ENCODE data around the gene GABRB2.
"Not testable (repeated sequence)": the region's sequence is repeated elsewhere in the genome, so short reads cannot be mapped to it uniquely, and the experiment has no call there.

GABRB2 gene

DNA sequence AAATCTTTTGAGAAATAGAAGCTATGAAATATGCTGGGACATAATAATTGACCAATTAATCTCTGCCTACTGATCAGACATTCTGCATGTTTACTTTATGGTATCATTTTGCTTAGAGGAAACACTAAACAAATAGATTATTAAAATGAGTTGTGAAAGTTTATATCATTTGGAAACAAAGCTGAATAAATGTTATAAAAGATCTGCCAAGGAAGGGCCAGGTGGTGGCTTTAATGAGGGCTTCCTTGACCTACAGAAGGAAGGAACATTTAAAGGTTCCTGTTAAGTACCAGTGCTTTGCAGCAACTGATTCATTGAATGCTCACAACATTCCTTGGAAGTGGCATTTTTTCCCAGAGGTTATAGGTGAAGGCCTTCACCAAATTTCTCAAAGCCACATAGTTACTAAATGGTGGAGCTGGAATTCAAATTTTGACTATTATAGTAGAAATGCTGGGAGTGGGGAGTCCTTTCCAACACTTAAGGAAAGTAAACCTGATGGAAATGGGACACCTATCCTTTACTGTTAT is 250.7 kb downstream of the GABRB2 start:
- DNase-seq: no peak

DNA sequence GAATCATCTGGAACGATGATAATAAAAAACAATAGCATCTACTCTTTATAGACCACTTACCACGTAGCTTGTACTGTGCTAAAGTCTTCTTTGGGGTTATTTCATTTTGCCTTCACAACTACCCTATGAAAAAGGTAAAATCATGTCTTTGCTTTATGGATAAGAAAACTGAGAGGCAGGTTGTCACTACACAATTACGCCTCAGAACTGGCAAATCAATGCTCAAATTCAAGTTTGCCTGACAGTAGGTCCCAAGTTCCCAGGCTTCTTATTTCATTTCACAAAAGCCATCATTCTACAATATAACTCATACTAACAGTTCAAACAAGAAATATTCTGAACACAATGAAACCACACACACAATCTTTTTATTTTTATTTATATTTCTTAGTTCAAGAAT is 258.5 kb downstream of the GABRB2 start:
- DNase-seq: no peak

DNA sequence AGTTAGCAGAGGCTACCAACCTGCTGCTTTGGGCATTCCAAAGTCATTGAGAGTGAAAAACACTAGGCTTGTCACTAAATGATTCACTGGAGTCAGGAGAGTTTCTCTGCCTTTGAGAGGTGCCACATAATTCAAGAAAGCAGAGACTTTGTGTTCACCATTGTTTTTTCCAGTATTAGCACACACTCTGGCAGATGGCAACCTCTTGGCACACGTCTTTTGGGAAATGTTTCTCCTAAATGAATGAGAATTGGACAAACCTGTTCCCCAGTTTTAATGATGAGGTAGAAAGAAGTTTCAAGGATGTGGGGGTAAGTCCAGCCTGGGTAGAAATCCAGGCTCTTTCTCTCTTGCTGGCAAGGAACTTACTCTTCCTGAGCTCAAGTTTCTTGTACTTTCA is 259.1 kb downstream of the GABRB2 start:
- DNase-seq: no peak

DNA sequence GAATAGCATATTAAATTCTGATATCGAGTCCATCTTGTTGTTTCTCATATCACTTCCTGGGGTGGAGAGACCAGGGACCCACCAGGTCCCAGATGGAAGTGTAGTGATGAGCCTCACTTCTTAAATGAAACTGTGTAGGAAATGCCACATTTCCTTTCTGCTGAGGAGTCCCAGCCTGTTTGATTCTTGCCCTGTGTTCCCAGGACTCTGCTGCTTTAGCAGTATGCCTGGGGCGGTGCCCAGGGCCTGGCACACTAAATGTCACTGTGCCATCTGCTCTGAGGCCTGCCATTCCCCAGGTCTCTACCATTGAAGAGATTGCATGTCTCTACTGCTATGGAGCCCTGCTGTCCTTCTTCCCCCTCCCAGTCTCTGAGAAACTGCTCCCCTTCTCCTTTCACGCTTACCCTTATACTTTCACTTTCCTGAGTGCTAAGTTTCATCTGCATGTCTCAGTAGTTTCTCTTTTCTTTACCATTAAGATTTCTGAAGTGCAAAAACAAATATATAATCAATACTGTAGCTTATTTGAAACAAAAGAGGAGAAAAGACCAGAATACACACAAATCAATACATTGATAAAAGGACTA is 260.4 kb downstream of the GABRB2 start:
- no peak for DNase-seq

DNA sequence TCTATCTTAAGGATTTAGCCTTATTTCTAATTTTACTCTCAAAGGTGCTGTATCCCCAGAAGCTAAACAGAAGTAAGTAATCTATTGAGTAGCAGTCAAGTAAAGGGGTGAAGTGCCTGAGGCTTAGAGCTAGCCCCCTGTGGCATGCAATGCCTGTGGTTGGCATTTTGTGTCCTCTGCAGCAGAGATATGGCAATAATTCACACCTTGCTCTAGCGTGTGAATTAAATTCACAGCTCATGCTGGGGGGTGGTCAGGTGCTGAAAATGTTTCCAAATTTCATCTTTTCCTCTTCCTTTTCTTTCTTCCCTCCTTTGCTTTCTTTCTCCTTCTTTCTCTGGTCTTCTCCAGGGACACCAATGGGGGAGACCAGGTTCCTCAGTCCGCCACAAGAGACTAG is 262.1 kb downstream of the GABRB2 start:
- DNase-seq: no peak

DNA sequence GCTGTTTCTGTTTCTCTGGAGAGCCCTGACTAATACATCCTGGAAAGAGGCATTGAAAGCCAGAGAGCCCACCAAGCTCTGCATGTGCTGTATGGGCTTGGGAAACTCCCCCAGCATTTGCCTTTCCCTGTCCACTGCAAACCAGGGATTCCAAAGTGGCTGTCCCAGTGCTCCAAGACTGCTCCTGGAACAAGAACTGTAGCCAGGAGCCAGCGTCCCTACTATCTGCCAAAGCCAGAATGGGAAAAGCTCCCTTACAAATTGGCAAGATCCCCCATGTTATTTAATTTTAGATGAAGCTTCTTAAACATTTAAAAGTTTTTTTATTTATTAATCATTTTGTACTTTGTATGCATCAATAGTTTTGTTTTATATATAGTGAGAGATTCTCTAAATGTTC is 263.2 kb downstream of the GABRB2 start:
- no peak for DNase-seq

DNA sequence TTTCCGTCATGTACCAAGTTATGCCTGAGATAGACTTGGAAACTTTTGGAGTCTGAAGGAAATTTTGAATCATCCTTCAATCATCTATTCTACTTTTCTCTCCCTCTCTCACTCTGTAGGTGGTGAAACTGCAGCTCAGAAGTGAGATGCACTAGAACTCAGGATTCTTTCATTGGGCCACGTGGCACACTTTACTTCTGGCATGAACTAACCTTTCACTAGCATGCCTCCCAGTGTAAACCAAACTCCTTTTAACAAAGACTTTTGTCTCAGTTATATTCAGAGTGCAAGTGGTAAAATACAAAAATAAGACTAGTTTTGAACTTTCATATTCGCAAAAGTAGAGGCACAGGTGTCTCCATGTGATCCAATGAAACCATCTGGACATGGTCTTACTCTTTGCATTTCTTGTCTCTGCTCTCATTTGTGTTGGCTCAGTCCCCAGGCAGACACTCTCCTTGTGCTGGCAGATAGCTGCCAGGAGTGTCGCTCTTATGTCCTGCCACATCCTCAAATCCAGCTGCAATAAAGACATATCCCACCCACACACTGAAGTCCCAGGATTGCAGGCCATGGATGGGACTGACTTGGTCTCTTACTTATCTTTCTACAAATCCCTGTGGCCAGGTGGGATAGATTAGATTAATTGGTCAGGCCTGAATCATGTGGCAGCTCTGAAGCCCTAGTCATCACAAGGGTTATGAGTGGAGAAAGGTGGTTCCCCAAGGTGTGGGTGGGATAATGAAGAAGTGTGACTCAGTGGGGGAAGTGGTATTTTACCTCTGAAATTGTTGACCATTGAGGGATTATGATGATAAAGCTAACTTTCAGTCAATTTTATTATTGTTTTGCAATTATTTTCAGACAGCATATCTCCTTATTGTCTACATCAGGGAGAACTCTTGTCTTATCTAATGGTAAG is 267.5 kb downstream of the GABRB2 start:
- DNase-seq: no peak

DNA sequence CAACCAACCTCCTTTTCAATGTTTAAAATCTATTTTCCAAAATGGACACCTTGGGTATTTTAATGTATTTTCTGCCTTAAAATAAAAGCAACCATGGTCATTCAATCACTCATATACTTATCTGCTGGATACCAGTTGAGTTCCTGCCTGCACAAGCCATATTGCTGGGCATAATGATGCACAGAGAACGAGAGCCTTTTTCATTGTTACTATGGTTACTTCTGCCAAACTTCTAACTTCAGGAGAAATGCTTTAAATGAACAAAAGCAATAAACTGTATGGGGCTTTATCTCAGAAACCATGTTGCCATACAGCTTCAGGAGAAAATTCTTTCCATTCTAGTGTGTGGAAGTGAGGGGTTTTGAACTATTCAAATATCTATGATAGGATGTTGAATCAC is 269.5 kb downstream of the GABRB2 start:
- no peak for DNase-seq

DNA sequence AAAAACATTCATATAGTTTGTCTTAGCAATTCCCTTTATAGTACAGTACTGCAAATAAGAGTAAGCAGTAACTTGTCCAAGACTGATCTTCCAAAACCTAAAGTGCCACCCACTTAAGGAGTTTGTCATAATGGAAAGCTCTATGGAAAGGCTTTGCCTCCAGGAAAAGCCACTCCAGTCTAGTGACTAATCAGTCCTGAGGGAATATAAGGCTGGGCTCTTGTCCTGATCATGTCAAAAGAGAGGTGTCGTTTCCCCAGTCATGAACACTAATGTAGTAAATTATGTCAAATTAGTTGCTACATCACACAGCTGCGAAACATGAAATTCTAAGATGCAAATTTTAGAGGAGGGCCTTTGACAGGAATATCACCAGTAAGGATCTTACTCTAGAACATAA is 271.6 kb downstream of the GABRB2 start:
- no peak for DNase-seq

DNA sequence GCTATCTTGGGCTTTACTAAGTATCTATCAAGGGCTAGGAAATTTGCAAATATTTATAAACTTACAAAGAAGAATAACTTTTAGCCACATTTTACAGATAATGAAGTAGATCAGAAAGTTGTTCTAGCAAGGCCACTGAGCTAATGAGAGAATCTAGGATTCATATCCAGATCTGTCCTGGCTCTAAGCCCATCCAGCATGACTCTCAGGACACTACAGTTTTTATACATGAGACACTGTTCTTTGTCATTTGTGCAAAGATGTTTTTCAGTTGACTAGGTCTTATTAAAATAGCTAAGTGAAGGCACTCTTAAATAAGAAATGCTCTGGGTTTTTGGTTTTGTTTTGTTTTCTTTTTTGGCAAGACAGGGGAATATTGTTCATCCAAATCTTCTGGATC is 273.1 kb downstream of the GABRB2 start:
- no peak for DNase-seq

DNA sequence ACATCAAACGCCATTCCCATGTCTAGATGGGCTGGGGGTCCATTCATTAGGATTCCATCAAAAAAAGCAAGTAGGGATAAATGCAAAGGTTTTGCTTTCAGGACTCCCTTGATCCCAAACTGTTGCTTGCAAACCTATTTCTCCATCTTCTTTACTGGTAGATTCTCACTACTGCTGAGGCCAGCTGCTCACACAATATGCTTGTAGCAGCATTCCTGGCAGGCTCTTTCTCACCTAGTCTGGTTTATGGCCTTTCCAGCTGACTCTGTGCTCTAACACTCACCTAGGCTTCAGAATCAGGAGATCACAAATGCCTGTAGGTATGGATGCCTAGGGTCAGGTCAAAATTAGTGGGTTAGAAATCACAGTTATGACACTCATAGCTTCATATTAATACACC is 274.7 kb downstream of the GABRB2 start:
- no peak for DNase-seq

DNA sequence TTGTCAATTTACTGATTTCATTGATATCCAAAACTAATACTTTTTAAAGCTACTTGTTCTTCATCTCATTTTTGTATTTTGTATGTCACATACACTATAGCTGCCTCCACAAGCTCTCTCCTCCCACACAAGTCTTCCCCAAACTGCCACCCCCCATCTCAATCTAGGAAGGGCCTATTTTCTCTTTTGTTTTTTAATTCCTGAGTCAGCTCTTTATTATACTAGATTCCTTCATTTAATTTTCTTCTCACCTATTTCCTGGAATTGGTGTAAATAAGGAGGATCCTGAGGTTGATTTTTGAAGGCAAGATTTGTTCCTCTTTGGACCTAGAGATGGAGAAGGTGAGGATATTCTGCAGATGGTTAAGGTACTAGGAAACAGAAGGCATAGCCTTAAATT is 277.4 kb downstream of the GABRB2 start:
- DNase-seq: no peak

DNA sequence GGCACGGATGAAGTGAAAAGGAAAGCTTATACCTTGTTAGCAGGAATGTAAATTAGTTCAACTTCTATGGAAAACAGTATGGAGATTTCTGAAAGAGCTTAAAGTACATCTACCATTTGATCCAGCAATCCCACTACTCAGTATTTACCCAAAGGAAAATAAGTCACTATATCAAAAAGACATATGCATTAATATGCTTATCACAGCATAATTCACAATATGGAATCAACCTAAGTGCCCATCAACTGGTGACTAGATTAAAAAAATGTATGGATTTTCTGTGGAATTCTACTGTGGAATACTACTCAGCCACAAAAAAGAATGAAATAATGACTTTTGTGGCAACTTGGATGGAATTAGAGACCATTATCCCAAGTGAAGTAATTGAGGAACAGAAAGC is 279.6 kb downstream of the GABRB2 start:
- no peak for DNase-seq

DNA sequence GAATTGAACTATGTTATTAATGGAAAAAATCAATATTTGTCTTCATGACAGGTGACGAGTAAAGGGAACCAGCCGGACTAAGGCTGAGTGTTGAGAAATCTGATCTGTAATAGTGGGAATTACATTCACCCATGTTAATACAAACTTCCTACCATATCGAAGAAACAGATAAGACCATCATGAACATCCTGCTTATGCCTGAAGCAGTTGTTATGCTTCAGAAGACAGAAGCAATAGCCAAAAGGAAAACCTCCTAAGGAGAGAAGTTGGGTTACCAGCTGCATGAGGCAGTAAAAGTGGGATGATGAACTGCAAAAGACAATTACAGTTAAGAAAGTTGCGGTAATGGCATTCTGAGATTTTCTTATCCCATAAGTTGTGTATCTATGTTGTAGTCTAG is 281.5 kb downstream of the GABRB2 start:
- no peak for DNase-seq

DNA sequence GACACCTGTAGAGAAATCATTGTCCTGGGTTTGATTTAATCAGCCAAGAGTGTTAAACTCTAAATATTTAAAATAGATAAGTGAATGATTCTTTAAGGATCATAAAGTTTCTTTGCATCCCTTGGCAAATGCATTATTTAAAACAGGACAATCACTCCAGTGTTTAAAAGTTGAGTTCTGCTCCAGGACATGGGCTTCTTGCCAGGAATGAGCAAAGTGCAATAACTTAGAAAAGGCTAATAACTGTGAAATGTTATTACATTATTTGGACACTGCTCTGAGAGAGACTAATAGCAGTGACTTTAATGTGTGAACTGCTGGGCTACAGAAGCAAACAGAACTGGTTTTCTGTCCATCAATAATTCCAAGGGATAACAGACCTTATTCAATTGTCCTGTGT is 283.3 kb downstream of the GABRB2 start:
- no peak for DNase-seq

DNA sequence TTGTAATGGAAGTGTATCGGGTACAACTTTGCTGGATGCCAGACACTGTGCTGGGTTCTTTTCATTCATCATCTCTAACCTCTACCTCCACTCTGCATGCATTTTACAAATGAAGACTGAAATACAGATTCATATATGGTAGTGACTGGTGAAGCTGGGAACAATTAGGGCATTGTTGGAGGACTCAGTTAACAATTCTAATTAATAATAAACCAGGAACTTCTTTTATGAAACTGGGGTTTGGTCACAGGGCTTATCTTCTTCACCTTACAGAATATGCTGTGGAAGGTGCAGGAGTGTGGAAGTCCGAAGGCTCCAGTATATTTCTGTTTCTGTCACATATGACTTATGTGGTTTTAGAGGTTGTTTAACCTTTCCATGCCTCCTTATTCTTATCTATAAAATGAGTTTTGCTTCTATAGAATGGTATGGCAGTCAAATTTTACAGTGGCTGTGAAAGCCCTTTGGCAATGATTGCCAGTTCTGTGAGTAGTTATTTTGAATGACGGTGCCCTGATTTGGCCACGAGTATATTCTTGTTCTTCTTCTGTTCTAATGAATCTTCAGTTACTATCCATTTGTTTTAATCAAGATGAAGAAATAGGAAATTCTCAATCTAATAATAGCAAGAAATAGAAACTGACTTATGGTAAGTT is 284.7 kb downstream of the GABRB2 start:
- no peak for DNase-seq

DNA sequence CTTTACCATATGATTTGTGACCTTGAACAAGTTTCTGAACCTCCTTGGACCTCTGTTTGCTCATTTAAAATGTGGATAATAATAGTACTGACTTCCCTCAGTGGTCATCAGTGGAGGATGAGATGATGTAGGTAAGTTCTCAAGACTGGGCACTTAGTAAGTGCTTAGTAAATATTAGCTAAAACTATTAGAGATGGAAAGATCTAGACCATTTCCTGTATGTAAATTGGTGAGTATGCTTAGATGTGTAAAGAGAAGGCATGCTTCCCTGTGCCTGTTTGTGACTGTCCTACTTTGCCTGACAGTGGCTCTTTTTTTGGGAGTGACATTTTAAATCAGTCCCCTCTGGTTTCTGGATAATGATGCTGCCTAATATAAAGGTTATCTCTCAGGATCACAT is 288.1 kb downstream of the GABRB2 start:
- DNase-seq: no peak

DNA sequence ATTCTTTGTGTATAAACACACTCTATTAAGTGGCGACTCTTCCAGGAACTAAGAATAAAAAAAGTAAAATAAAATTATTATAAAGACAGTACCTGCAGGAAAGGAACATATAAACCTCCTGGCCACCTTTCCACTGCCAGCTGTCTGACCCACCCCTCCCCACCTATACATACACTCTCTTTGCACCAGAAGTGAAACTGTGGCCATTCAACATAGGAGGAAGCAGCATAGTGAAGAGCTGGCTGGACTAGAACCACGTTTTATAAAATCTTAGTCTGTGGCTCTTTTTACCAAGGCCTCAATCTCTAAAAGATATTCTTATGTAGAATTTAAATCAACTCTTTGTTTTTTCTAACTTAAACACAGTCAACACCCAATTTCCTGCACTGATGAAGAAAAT is 289.6 kb downstream of the GABRB2 start:
- no peak for DNase-seq

DNA sequence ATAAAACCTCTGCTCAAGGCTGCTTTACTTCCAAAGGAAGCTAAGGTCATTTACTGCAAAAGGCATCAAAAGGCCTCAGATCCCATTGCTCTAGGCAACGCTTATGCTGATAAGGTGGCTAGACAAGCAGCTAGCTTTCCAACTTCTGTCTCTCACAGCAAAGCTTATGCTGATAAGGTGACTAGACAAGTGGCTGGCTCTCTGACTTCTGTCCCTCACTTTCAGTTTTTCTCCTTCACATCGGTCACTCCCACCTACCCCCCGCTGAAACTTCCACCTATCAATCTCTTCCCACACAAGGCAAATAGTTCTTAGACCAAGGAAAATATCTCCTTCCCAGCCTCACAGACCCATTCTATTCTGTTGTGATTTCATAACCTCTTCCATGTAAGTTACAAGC is 293.6 kb downstream of the GABRB2 start:
- DNase-seq: not testable (repeated sequence)

DNA sequence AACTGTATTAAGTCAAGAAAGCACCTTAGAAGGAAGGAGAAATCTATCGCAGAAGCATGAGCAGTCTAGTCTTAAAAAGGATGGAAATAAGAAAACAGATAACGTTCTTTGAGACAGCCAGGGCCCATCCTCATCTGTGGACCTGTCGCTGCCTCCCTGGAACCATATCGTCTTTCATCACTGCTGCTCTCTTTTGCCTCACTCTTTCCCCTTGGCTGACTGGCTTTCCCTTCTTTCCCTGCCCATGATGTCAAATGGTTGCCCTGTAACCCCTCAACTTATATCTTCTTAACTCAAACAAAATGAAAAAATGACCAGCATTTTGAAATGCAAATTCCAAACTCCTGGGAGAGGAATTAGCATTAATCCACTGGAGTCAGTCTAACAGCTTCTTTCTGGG is 299.8 kb downstream of the GABRB2 start:
- no peak for DNase-seq

DNA sequence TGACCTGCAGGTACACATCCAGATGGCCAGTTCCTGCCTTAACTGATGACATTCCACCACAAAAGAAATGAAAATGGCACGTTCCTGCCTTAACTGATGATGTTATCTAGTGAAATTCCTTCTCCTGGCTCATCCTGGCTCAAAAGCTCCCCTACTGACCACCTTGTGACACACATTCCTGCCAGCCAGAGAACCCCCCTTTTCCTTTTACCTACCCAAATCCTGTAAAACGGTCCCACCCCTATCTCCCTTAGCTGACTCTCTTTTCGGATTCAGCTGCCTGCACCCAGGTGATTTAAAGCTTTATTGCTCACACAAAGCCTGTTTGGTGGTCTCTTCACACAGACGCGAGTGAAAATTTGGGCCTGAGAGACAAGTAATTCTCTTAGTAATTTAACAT is 300.7 kb downstream of the GABRB2 start:
- not testable (repeated sequence) for DNase-seq
